Activated CD8-positive, alpha-beta memory T cell treated with anti-CD3 and anti-CD28 coated beads for 1 hour (primary cell): ENCODE results near the gene SNAP29.

Source experiments
- DNase-seq, 2 donors: peaks; one replicate each; pipeline ENCODE4 v3.0.0-alpha.2; 2020; ENCODE audit warnings: low read depth in 1 of 2; ENCODE audit errors: extremely low read depth in 1 of 2

SNAP29 gene

GRCh38 chr22:20865331-20865730 lies 6.5 kb downstream of the SNAP29 start:
- no peak for DNase-seq

GRCh38 chr22:20865875-20866445 lies 7.2 kb downstream of the SNAP29 start:
- DNase-seq: no peak

- DNase-seq: no peak
Observed at GRCh38 chr22:20866736-20867135, 7.9 kb downstream of the SNAP29 start.

- no peak for DNase-seq
Observed at GRCh38 chr22:20867179-20868024, 8.6 kb downstream of the SNAP29 start.

GRCh38 chr22:20868025-20868962 lies 9.5 kb downstream of the SNAP29 start:
- no peak for DNase-seq

GRCh38 chr22:20869234-20869633 lies 10.4 kb downstream of the SNAP29 start:
- no peak for DNase-seq

GRCh38 chr22:20873214-20873613 lies 14.4 kb downstream of the SNAP29 start:
- no peak for DNase-seq

GRCh38 chr22:20875296-20875695 lies 16.5 kb downstream of the SNAP29 start:
- no peak for DNase-seq

GRCh38 chr22:20877715-20878114 lies 18.9 kb downstream of the SNAP29 start:
- DNase-seq: no peak

GRCh38 chr22:20881231-20881630 lies 22.4 kb downstream of the SNAP29 start:
- DNase-seq: no peak

- DNase-seq: no peak
Observed at GRCh38 chr22:20881869-20882815, 23.3 kb downstream of the SNAP29 start.

- no peak for DNase-seq
Observed at GRCh38 chr22:20882855-20883254, 24.0 kb downstream of the SNAP29 start.

GRCh38 chr22:20884454-20884853 lies 25.6 kb downstream of the SNAP29 start:
- DNase-seq: no peak

- no peak for DNase-seq
Observed at GRCh38 chr22:20885017-20885556, 26.3 kb downstream of the SNAP29 start.

- DNase-seq: peak in 1 of 2 donors; percentile 15
Observed at GRCh38 chr22:20885557-20886323, 26.9 kb downstream of the SNAP29 start.

- DNase-seq: no peak
Observed at GRCh38 chr22:20887375-20887774, 28.6 kb downstream of the SNAP29 start.

GRCh38 chr22:20889025-20889704 lies 30.4 kb downstream of the SNAP29 start:
- DNase-seq: no peak

- DNase-seq: no peak
Observed at GRCh38 chr22:20889904-20890540, 31.2 kb downstream of the SNAP29 start.
